Small intestine (tissue), 7 donors: ENCODE measurements around the gene RALGPS2. TPM values are rescaled to one million over a fixed set of nuclear protein-coding genes. Genes with fewer than 3 reads are reported as not detected.

Experiments
- DNase-seq, 2 donors: peaks; one replicate each; pipeline versions ENCODE4 v3.0.0 to v3.0.0-alpha.2; 2013
- FAIRE-seq: peaks from 2 replicates; lab custom pipeline; 2012; peaks lifted over from hg19 to GRCh38; lab: Jason Lieb, UNC
- H3K27ac ChIP-seq, 3 donors: one replicate each; pipeline ENCODE4 v1.5.1; 2013; ENCODE audit warnings: low read length in 2 of 3, mild to moderate bottlenecking in 2 of 3, control low read depth in 1 of 3, inconsistent platforms in 1 of 3, low read depth in 1 of 3, moderate library complexity in 1 of 3
- H3K27me3 ChIP-seq, 3 donors: one replicate each; pipeline ENCODE4 v1.6.1; 2013; ENCODE audit warnings: low read length in 3 of 3, inconsistent platforms in 1 of 3; ENCODE audit not compliant: control insufficient read depth in 3 of 3, insufficient read depth in 3 of 3
- H3K36me3 ChIP-seq, 3 donors: one replicate each; pipeline ENCODE4 v1.6.1; 2013; ENCODE audit warnings: low read length in 3 of 3, inconsistent platforms in 1 of 3, low read depth in 1 of 3, mild to moderate bottlenecking in 1 of 3, moderate library complexity in 1 of 3; ENCODE audit not compliant: control insufficient read depth in 3 of 3, insufficient read depth in 2 of 3
- H3K4me1 ChIP-seq, 3 donors: one replicate each; pipeline ENCODE4 v1.6.1; 2013; ENCODE audit warnings: low read length in 2 of 3, inconsistent platforms in 1 of 3, low read depth in 1 of 3, mild to moderate bottlenecking in 1 of 3, moderate library complexity in 1 of 3; ENCODE audit not compliant: control insufficient read depth in 3 of 3, insufficient read depth in 2 of 3
- H3K4me3 ChIP-seq, 3 donors: one replicate each; pipeline ENCODE4 v1.5.1; 2013; ENCODE audit warnings: low read length in 3 of 3, control low read depth in 1 of 3, inconsistent platforms in 1 of 3, low read depth in 1 of 3, mild to moderate bottlenecking in 1 of 3, moderate library complexity in 1 of 3
- H3K9me3 ChIP-seq, 2 donors: one replicate each; pipeline ENCODE4 v1.6.1; 2013; ENCODE audit warnings: low read depth in 1 of 2, low read length in 1 of 2; ENCODE audit not compliant: control insufficient read depth in 2 of 2, insufficient read depth in 1 of 2
- WGBS, 3 donors: extraction: QIAGEN DNeasy Blood & Tissue Kit; methylation state at CpG; one replicate each; pipeline ENCODE4 v1.1.7; 2013; 5-methylcytosine and 5-hydroxymethylcytosine counted together
- polyA plus RNA-seq, 4 donors: library from polyadenylated mRNA; stranded (reverse) in 3 of 4; unstranded in 1 of 4; fragments of 200-250 nt in 3 of 4; fragments of 120-200 nt in 1 of 4; gene quantifications; one replicate each; pipeline versions ENCODE4 v1.2.1 to v1.2.3, GENCODE V29; 2013
- donor health status: healthy with polysubstance abuse.
- donor health status: control.
- donor health status: control.
- donor health status: Bipolar disorder and iron deficiency.
- donor health status: healthy.

Gene RALGPS2
- polyA plus RNA-seq, 4 donors = 5.2 to 27.1 (median 6.8) TPM

GRCh38 chr1:178864326-178864725, 139.3 kb downstream of the RALGPS2 start:
- H3K36me3 ChIP-seq = peaks cover 0 to 2% (median 0%) of the 10 kb centered on the region in 3 donors
- H3K27ac ChIP-seq = peak overlapping the region in 1 of 3 donors; percentile 24
- H3K4me3 ChIP-seq = no peak overlapping the region
- H3K4me1 ChIP-seq = peaks cover 0 to 9% (median 3%) of the 10 kb centered on the region in 3 donors
- FAIRE-seq (no peak), DNase-seq (peak in 1 of 2 donors; percentile 55)
- no peaks in the 10 kb centered on the region for H3K9me3 ChIP-seq
- WGBS, 3 donors = 32 to 55% (median 47%) methylated on average over 6 of the region's 6 CpGs
- no peaks in the 10 kb centered on the region for H3K27me3 ChIP-seq

- Histone ChIP-seq H3K27ac (peak overlapping the region in 1 of 3 donors; percentile 68), H3K4me1 (peaks cover 6 to 26% (median 9%) of the 10 kb centered on the region in 3 donors), H3K27me3 (no peaks in the 10 kb centered on the region), H3K9me3 (no peaks in the 10 kb centered on the region), H3K4me3 (peak overlapping the region in 1 of 3 donors; percentile 4), H3K36me3 (peaks cover 0 to 2% (median 0%) of the 10 kb centered on the region in 3 donors)
- WGBS, 3 donors = 11 to 30% (median 29%) methylated on average over 5 of the region's 5 CpGs
- DNase-seq = peak; percentile 73 to 88
- peak; percentile 85 for FAIRE-seq
Observed at GRCh38 chr1:178867670-178868069, 142.6 kb downstream of the RALGPS2 start.

DNA sequence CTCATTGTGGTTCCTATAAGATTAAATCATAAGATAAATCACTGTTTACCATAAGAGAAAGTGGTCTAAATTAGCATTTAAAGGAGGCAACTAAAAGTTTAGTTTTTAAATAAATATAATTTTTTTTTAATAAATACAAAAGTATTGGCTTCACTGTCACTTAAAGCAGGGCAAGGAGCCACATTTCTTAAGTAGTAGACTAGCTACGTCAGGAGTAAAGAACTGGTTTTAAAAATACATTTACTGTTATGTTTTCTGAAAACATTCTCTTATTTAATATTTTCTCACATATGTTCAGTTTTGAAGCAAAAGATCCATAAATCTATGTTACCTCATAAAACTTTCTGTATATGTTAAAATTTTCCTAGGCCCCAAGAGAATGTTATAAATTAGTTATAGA, 143.7 kb downstream of the RALGPS2 start:
- no peak overlapping the region for H3K4me3 ChIP-seq
- H3K27me3 ChIP-seq = no peaks in the 10 kb centered on the region
- DNase-seq (no peak), FAIRE-seq (peak; percentile 62)
- no peaks in the 10 kb centered on the region for H3K9me3 ChIP-seq
- WGBS, 3 donors = 64 to 87% (median 77%) methylated on average over 1 of the region's 1 CpG
- H3K4me1 ChIP-seq = peaks cover 6 to 26% (median 9%) of the 10 kb centered on the region in 3 donors
- H3K36me3 ChIP-seq = no peaks in the 10 kb centered on the region
- H3K27ac ChIP-seq = no peak overlapping the region

- WGBS, 3 donors = 63 to 81% (median 74%) methylated on average over 3 of the region's 3 CpGs
- Histone ChIP-seq H3K27ac (peak overlapping the region in 1 of 3 donors; percentile 31), H3K4me3 (no peak overlapping the region)
Observed at GRCh38 chr1:178869119-178869697, 144.2 kb downstream of the RALGPS2 start.

GRCh38 chr1:178870221-178870620, 145.2 kb downstream of the RALGPS2 start:
- Histone ChIP-seq H3K9me3 (no peaks in the 10 kb centered on the region), H3K36me3 (no peaks in the 10 kb centered on the region), H3K27me3 (no peaks in the 10 kb centered on the region), H3K4me3 (no peak overlapping the region), H3K4me1 (peaks cover 6 to 26% (median 6%) of the 10 kb centered on the region in 3 donors), H3K27ac (peak overlapping the region in 1 of 3 donors; percentile 11)
- 22 to 41% (median 31%) methylated on average over 1 of the region's 1 CpG for WGBS, 3 donors
- FAIRE-seq (no peak), DNase-seq (no peak)

More at GRCh38 chr1:178869119-178869697, 144.2 kb downstream of the RALGPS2 start:
- peaks cover 6 to 26% (median 9%) of the 10 kb centered on the region in 3 donors for H3K4me1 ChIP-seq
- no peaks in the 10 kb centered on the region for H3K9me3 ChIP-seq
- H3K36me3 ChIP-seq = no peaks in the 10 kb centered on the region
- DNase-seq (no peak), FAIRE-seq (no peak)
- H3K27me3 ChIP-seq = no peaks in the 10 kb centered on the region

- peak within 1 kb of the TSS; percentile 27 to 77 (median 73) for H3K27ac ChIP-seq
- no peak for FAIRE-seq
Observed at GRCh38 chr1:178870944-178871343, 145.9 kb downstream of the RALGPS2 start, which contains the start of gene ANGPTL1. ANGPTL1 (minus strand) TSS chr1:178871077; CDS start chr1:178865776, 5,301 bp downstream.

DNA sequence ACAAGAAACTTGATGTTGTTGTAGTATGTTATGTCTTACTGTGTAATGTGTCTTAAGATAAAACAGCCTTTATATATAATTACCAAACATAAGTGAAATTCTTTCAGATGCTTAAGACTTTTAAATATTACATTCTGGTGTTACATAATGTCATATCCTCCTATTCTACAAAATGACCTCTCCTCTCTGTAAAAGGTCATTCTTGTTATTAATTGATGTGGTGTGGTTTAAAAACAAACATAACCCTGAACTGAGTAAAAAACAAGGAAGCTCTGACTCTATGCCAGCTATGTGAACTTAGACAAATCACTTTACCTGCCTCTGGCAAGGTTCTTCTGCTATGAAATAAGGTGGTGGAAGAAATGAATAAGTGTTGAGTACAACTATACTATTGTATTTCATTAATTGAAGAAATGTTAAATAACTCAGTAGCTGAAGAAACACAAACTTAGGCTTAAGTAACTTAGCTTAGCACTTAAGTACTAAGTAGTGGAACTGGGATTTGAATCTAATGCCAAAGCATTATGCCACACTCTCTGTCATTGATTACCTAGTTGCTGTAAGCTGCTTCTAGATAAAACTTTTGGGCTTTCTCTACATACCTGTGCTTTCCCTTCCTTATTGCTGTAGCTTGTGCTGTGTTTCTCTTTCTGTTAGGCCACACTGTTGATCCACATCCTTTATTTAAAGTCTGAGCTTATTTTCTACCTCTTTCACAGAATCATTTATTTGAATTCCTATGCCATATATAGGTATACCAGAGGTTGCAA, 146.7 kb downstream of the RALGPS2 start:
- peak; percentile 17 to 53 for DNase-seq
- H3K27ac ChIP-seq = peak overlapping the region; percentile 11 to 50 (median 48)
- H3K4me3 ChIP-seq = no peak overlapping the region
- peaks cover 0 to 3% (median 0%) of the 10 kb centered on the region in 3 donors for H3K36me3 ChIP-seq
- no peaks in the 10 kb centered on the region for H3K9me3 ChIP-seq
- no peaks in the 10 kb centered on the region for H3K27me3 ChIP-seq
- H3K4me1 ChIP-seq = peaks cover 6 to 24% (median 6%) of the 10 kb centered on the region in 3 donors
- peak; percentile 70 for FAIRE-seq

More at GRCh38 chr1:178870944-178871343, 145.9 kb downstream of the RALGPS2 start, which contains the start of gene ANGPTL1:
- Histone ChIP-seq H3K9me3 (no peaks in the 10 kb centered on the region), H3K36me3 (peaks cover 0 to 3% (median 0%) of the 10 kb centered on the region in 3 donors), H3K4me1 (peaks cover 6 to 26% (median 6%) of the 10 kb centered on the region in 3 donors), H3K27me3 (no peaks in the 10 kb centered on the region), H3K4me3 (peak within 1 kb of the TSS in 1 of 3 donors; percentile 7)
- DNase-seq = peak in 1 of 2 donors; percentile 19
- WGBS, 3 donors = 19 to 31% (median 30%) methylated on average over 4 of the region's 4 CpGs

DNA sequence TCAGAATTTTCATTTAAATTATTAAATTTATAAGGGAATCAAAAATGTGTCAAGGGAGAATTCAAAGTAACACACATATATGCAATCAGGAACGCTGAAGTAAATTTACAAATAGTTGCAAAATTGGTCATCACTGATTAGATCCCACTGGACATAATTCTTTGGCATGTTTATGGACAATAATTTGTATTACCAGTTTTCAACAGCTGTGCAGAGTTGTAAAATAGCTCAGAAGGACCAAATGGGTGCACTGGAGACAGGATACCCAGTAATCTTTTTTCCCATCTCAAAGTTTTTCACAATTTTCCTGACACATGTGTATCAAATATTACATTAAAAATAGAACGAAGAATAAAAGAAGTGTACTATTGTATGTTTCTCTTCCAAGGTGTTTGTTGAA, 149.9 kb downstream of the RALGPS2 start:
- DNase-seq = no peak
- FAIRE-seq = no peak
- Histone ChIP-seq H3K4me1 (peaks cover 6 to 17% (median 6%) of the 10 kb centered on the region in 3 donors), H3K4me3 (no peak overlapping the region), H3K9me3 (no peaks in the 10 kb centered on the region), H3K27ac (no peak overlapping the region), H3K36me3 (peaks cover 0 to 6% (median 0%) of the 10 kb centered on the region in 3 donors), H3K27me3 (no peaks in the 10 kb centered on the region)
- WGBS, 3 donors = 91 to 99% (median 97%) methylated on average over 2 of the region's 2 CpGs
